Panc1 (cell line): ENCODE results near the gene CLTB. TPM values are rescaled to one million over a fixed set of nuclear protein-coding genes. Genes with fewer than 3 reads are reported as not detected.
A peak's percentile ranks its signal among the peaks of the same experiment; 100 is the strongest.

Experiments used
- ATAC-seq: fragments of 200-7000 bp; cut with Tn5 transposase; 2 replicates; pipeline ENCODE4 v1.9.1; 2020; ENCODE audit warnings: mild to moderate bottlenecking, moderate library complexity
- BruUV-seq: library from RNA; stranded (reverse); fragments of 400-500 nt; replicated peaks from 2 replicates; lab custom pipeline; 2021; lab: Mats Ljungman, UMichigan
- CTCF ChIA-PET: fragments of 300-600 bp; sonication (Branson Sonifier 250); formaldehyde crosslinking; loops from one replicate; lab custom pipeline; 2022; ENCODE audit warnings: antibody characterized with exemption; lab: Charles Lee
- POLR2A ChIA-PET: fragments of 300-600 bp; sonication (Branson Sonifier 250); formaldehyde crosslinking; loops from one replicate; lab custom pipeline; 2022; ENCODE audit warnings: antibody characterized with exemption; lab: Charles Lee
- DNase-seq: peaks from one replicate; pipeline ENCODE4 v3.0.0-alpha.2; 2010; ENCODE audit warnings: low read depth, low spot score
- H3K27ac ChIP-seq: 2 replicates; pipeline ENCODE4 v1.5.1; 2011; ENCODE audit warnings: mild to moderate bottlenecking, low read length, inconsistent platforms
- H3K27me3 ChIP-seq: fragments of 200-500 bp; sonication (Bioruptor generic); 2 replicates; pipeline ENCODE4 v1.6.0; 2014; ENCODE audit warnings: low read length, inconsistent platforms; ENCODE audit not compliant: control insufficient read depth, insufficient read depth
- H3K36me3 ChIP-seq: fragments of 200-500 bp; sonication (Bioruptor generic); 2 replicates; pipeline ENCODE4 v1.5.1; 2014; ENCODE audit warnings: inconsistent platforms, mild to moderate bottlenecking, low read length, moderate library complexity; ENCODE audit not compliant: control insufficient read depth, insufficient read depth
- H3K4me1 ChIP-seq: 2 replicates; pipeline ENCODE4 v1.5.1; 2011; ENCODE audit warnings: inconsistent platforms, mild to moderate bottlenecking, low read length, moderate library complexity; ENCODE audit not compliant: control insufficient read depth, insufficient read depth
- H3K4me3 ChIP-seq, 2 experiments: 2 replicates each; pipeline ENCODE4 v1.5.1; 2011 to 2012; ENCODE audit warnings: low read depth in 2 of 2, low read length in 2 of 2, mild to moderate bottlenecking in 2 of 2, inconsistent platforms in 1 of 2, moderate library complexity in 1 of 2
- H3K9me3 ChIP-seq: fragments of 200-500 bp; sonication (Bioruptor generic); 2 replicates; pipeline ENCODE4 v1.5.1; 2014; ENCODE audit warnings: low read depth, mild to moderate bottlenecking, inconsistent platforms, low read length, moderate library complexity; ENCODE audit not compliant: control insufficient read depth, insufficient read depth
- POLR2AphosphoS5 ChIP-seq: IDR thresholded peaks from 2 replicates; pipeline ENCODE4 v1.6.1; 2012; ENCODE audit warnings: mild to moderate bottlenecking, low read depth, low read length, moderate library complexity
- SIN3A ChIP-seq: IDR thresholded peaks from 2 replicates; pipeline ENCODE4 v1.6.1; 2012; ENCODE audit warnings: low read depth, mild to moderate bottlenecking, low read length, moderate library complexity, borderline replicate concordance; ENCODE audit not compliant: insufficient read depth
- TCF7L2 ChIP-seq: IDR thresholded peaks from 2 replicates; pipeline ENCODE4 v1.6.1; 2011; ENCODE audit warnings: mild to moderate bottlenecking, low read depth, low read length, inconsistent platforms
- in situ Hi-C: cut with HindIII; loops from 2 replicates; pipeline ENCODE4 v1.10.0; 2016; ENCODE audit warnings: low sequenced_read_pairs, low pct_unique_long_range_greater_than_20kb
- intact Hi-C: fragments of 100-400 bp; cut with micrococcal nuclease; formaldehyde crosslinking; loops from one replicate; pipeline ENCODE4 v1.10.0; 2022; ENCODE audit not compliant: unreplicated experiment
- total RNA-seq: library from RNA; stranded (reverse); gene quantifications from one replicate; pipeline ENCODE4 v1.2.1, GENCODE V29; 2021; ENCODE audit not compliant: unreplicated experiment
- TF ChIP-seq, protein P1 (sequence below): fragments of 450-650 bp; IDR thresholded peaks from 2 replicates; pipeline ENCODE4 v1.5.1; 2017; ENCODE audit warnings: mild to moderate bottlenecking
- TF ChIP-seq, protein P2 (sequence below), 2 experiments: IDR thresholded peaks; 2 replicates each; pipeline ENCODE4 v1.6.1; 2011 to 2012; ENCODE audit warnings: low read depth in 2 of 2, control low read depth in 1 of 2, low read length in 1 of 2, mild to moderate bottlenecking in 1 of 2, moderate library complexity in 1 of 2; ENCODE audit not compliant: insufficient read depth in 1 of 2

CLTB gene
- total RNA-seq, 1 experiment from 2014 or later, result 124 TPM

DNA sequence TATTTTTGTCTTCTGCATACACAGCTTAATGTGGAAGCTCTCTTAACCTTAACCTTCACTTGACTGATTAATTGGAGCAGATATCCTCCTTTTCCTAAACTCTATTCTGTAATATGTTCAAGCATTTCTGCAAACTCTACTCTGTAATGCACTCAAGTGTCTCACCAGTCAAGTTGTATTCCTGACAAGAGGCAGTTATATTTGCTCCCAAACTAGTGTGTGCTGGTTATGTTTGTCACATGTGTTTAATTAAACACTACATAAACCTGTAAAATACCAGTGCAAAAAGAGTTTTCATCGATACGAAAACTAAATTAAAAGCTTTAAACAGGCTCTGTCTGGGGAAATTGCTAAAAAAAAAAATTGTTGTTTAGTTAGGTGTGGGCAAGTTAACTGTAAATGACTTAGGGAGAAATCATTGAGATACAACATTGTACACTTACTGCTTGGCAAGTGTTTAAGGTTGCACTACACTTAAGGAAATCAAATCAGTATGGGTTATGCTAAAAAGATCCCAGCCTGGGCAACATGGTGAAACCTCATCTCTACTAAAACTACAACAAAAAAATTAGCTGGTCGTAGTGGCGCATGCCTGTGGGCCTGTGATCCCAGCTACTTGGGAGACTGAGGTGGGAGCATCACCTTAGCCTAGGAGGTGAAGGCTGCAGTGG is 38.5 kb upstream of the CLTB start:
- CTCF ChIA-PET, result no interaction called here
- H3K9me3 ChIP-seq, result no peaks in the 10 kb centered on the region

DNA sequence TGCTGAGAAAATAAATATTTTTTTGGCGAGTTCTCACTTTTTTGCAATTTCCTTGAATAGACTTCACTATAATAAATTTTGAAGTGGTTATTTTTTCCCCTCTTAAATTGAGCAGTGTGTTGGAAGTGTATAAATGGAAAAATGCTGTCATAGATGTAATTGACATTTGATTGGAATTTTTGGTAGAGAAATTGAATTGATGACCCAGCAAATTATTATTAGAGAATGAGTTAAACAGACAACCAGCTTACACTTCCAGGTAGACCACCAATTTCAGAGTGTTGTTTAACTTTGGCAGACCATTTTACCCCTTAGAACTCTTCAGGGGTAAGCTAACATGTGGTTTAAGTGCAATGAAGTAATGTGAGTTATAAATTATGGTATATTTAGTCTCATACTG is 33.7 kb upstream of the CLTB start:
- CTCF ChIA-PET, result no interaction called here
- H3K4me1 ChIP-seq, result peaks cover 17% of the 10 kb centered on the region
- peak overlapping the region; percentile 100; a peak in 3 of 4 replicates for H3K4me3 ChIP-seq
- no peaks in the 10 kb centered on the region for H3K27me3 ChIP-seq
- in situ Hi-C loops (no loop called here), intact Hi-C loops (no loop called here)
- DNase-seq (no peak), ATAC-seq (no peak)
- H3K9me3 ChIP-seq, result no peaks in the 10 kb centered on the region
- POLR2A ChIA-PET, result interaction anchor here (0.6 to 0.9 kb wide), 3 partner anchors 9 to 93 kb away, joined by 3 to 12 read pairs (median 3); no protein-coding TSS in a partner anchor
- peaks cover 13% of the 10 kb centered on the region for H3K36me3 ChIP-seq
- H3K27ac ChIP-seq, result peak overlapping the region; percentile 100
- TF ChIP-seq TCF7L2 (no peak), POLR2AphosphoS5 (no peak), SIN3A (no peak)
- TF ChIP-seq, protein P1, sequence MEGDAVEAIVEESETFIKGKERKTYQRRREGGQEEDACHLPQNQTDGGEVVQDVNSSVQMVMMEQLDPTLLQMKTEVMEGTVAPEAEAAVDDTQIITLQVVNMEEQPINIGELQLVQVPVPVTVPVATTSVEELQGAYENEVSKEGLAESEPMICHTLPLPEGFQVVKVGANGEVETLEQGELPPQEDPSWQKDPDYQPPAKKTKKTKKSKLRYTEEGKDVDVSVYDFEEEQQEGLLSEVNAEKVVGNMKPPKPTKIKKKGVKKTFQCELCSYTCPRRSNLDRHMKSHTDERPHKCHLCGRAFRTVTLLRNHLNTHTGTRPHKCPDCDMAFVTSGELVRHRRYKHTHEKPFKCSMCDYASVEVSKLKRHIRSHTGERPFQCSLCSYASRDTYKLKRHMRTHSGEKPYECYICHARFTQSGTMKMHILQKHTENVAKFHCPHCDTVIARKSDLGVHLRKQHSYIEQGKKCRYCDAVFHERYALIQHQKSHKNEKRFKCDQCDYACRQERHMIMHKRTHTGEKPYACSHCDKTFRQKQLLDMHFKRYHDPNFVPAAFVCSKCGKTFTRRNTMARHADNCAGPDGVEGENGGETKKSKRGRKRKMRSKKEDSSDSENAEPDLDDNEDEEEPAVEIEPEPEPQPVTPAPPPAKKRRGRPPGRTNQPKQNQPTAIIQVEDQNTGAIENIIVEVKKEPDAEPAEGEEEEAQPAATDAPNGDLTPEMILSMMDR, result no peak
- TF ChIP-seq, protein P2, sequence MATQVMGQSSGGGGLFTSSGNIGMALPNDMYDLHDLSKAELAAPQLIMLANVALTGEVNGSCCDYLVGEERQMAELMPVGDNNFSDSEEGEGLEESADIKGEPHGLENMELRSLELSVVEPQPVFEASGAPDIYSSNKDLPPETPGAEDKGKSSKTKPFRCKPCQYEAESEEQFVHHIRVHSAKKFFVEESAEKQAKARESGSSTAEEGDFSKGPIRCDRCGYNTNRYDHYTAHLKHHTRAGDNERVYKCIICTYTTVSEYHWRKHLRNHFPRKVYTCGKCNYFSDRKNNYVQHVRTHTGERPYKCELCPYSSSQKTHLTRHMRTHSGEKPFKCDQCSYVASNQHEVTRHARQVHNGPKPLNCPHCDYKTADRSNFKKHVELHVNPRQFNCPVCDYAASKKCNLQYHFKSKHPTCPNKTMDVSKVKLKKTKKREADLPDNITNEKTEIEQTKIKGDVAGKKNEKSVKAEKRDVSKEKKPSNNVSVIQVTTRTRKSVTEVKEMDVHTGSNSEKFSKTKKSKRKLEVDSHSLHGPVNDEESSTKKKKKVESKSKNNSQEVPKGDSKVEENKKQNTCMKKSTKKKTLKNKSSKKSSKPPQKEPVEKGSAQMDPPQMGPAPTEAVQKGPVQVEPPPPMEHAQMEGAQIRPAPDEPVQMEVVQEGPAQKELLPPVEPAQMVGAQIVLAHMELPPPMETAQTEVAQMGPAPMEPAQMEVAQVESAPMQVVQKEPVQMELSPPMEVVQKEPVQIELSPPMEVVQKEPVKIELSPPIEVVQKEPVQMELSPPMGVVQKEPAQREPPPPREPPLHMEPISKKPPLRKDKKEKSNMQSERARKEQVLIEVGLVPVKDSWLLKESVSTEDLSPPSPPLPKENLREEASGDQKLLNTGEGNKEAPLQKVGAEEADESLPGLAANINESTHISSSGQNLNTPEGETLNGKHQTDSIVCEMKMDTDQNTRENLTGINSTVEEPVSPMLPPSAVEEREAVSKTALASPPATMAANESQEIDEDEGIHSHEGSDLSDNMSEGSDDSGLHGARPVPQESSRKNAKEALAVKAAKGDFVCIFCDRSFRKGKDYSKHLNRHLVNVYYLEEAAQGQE (IDR thresholded peaks at IDR 0.05; ENCODE audit: insufficient read depth in 1 of 2, low read depth in 2 of 2, low read length in 1 of 2), result no peak
- BruUV-seq, result TSS peak; percentile 81

More for the DNA sequence above, 38.5 kb upstream of the CLTB start:
- no TSS peak for BruUV-seq
- in situ Hi-C loops (no loop called here), intact Hi-C loops (no loop called here)
- TF ChIP-seq POLR2AphosphoS5 (no peak), TCF7L2 (no peak), SIN3A (no peak)
- TF ChIP-seq, protein P1, result no peak
- TF ChIP-seq, protein P2 (IDR thresholded peaks at IDR 0.05; ENCODE audit: insufficient read depth in 1 of 2, low read depth in 2 of 2, low read length in 1 of 2), result no peak
- DNase-seq (no peak), ATAC-seq (no peak)
- POLR2A ChIA-PET, result interaction anchor here (0.6 to 0.7 kb wide), 2 partner anchors 88 to 270 kb away, joined by 3 to 19 read pairs; no protein-coding TSS in a partner anchor
- H3K27me3 ChIP-seq, result no peaks in the 10 kb centered on the region
- no peak overlapping the region for H3K27ac ChIP-seq
- no peak overlapping the region for H3K4me3 ChIP-seq
- peaks cover 6% of the 10 kb centered on the region; the same call in 1 of the 2 replicates for H3K36me3 ChIP-seq
- peaks cover 8% of the 10 kb centered on the region for H3K4me1 ChIP-seq
